ENCODE measurements around the gene ZNF414.

Gene ZNF414

DNA sequence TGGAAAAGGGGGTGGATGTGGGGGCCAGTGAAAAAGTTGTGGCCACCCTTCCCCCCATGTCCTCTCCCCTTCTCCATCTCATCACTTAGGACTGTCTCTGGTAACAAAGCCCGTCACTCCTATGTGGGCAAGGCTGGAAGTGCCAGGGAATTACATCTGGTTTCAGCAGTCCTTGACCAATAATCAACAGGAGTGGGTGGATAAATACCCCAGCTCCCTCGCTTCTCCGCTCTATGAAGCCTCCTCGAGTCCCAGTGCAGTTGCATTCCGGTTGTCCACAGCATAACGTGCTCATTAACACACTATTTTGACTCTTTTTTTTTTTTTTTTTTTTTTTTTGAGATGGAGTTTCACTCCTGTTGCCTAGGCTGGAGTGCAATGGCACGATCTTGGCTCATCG is 31.8 kb upstream of the ZNF414 start:
- Histone ChIP-seq H3F3A (ENCODE audit: insufficient read depth, low read length) (no peaks in the 10 kb centered on the region), H3K9ac (ENCODE audit: low read length) (no peak overlapping the region)
- TF ChIP-seq, protein P1, sequence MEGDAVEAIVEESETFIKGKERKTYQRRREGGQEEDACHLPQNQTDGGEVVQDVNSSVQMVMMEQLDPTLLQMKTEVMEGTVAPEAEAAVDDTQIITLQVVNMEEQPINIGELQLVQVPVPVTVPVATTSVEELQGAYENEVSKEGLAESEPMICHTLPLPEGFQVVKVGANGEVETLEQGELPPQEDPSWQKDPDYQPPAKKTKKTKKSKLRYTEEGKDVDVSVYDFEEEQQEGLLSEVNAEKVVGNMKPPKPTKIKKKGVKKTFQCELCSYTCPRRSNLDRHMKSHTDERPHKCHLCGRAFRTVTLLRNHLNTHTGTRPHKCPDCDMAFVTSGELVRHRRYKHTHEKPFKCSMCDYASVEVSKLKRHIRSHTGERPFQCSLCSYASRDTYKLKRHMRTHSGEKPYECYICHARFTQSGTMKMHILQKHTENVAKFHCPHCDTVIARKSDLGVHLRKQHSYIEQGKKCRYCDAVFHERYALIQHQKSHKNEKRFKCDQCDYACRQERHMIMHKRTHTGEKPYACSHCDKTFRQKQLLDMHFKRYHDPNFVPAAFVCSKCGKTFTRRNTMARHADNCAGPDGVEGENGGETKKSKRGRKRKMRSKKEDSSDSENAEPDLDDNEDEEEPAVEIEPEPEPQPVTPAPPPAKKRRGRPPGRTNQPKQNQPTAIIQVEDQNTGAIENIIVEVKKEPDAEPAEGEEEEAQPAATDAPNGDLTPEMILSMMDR (IDR thresholded peaks at IDR 0.05; ENCODE audit: low read length): no peak
- TF ChIP-seq EZH2phosphoT487 (IDR thresholded peaks at IDR 0.05; ENCODE audit: low read length) (no peak), EZH2 (optimal IDR thresholded peaks at IDR 0.05; ENCODE audit: low read depth, low read length) (no peak)

DNA sequence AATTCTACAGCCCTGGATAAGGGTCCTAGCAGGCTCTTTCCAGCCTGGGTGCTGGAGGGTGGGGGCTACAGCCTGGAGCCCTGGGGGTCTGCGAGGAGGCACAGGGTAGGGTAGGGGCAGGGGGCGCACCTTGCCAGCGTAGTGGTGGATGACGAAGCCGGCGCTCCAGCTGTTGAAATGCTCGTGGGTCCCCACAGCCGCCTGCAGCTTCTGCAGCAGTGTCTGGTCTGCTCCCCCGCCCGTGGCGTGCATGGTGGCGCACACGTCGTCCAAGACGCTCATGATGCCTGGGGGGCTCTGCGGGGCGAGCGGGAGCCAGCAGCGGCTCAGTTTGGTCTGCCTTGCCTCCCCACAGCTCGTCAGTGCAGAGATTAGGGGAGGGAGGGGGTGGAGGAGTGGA is 30.2 kb upstream of the ZNF414 start:
- H3K9me3 ChIP-seq (replicated peaks; ENCODE audit: insufficient read depth, low read length): no peaks in the 10 kb centered on the region
- H3K4me1 ChIP-seq (ENCODE audit: low read length): no peaks in the 10 kb centered on the region
- no peak overlapping the region for H2AFZ ChIP-seq (ENCODE audit: low read length)
- H3K27me3 ChIP-seq (replicated peaks; ENCODE audit: insufficient read depth, low read length): peaks cover 70% of the 10 kb centered on the region
- no peaks in the 10 kb centered on the region for H4K20me1 ChIP-seq (ENCODE audit: insufficient read depth, low read length)
- H3K4me3 ChIP-seq (ENCODE audit: low read length): no peak overlapping the region
- TF ChIP-seq, protein P1 (IDR thresholded peaks at IDR 0.05; ENCODE audit: low read length): no peak
- TF ChIP-seq EZH2phosphoT487 (IDR thresholded peaks at IDR 0.05; ENCODE audit: low read length) (no peak), EZH2 (optimal IDR thresholded peaks at IDR 0.05; ENCODE audit: low read depth, low read length) (no peak)
- no peaks in the 10 kb centered on the region for H3K9me2 ChIP-seq (replicated peaks; ENCODE audit: insufficient read depth, low read length)
- no peak for DNase-seq
- no peaks in the 10 kb centered on the region for H3F3A ChIP-seq (ENCODE audit: insufficient read depth, low read length)
- no peak overlapping the region for H3K4me2 ChIP-seq (ENCODE audit: low read depth, low read length)
- no peak overlapping the region for H3K9ac ChIP-seq (ENCODE audit: low read length)
- H3K27ac ChIP-seq (ENCODE audit: low read length): no peak overlapping the region
- no peaks in the 10 kb centered on the region for H3K36me3 ChIP-seq (replicated peaks; ENCODE audit: insufficient read depth, low read length)
- H3K79me2 ChIP-seq (ENCODE audit: low read length): no peaks in the 10 kb centered on the region

More for the DNA sequence above, 31.8 kb upstream of the ZNF414 start:
- Histone ChIP-seq H2AFZ (ENCODE audit: low read length) (no peak overlapping the region), H3K9me3 (replicated peaks; ENCODE audit: insufficient read depth, low read length) (no peaks in the 10 kb centered on the region), H3K79me2 (ENCODE audit: low read length) (no peaks in the 10 kb centered on the region), H3K4me1 (ENCODE audit: low read length) (no peaks in the 10 kb centered on the region), H3K4me2 (ENCODE audit: low read depth, low read length) (no peak overlapping the region), H3K27me3 (replicated peaks; ENCODE audit: insufficient read depth, low read length) (peaks cover 70% of the 10 kb centered on the region), H3K27ac (ENCODE audit: low read length) (no peak overlapping the region), H4K20me1 (ENCODE audit: insufficient read depth, low read length) (no peaks in the 10 kb centered on the region), H3K4me3 (ENCODE audit: low read length) (no peak overlapping the region), H3K36me3 (replicated peaks; ENCODE audit: insufficient read depth, low read length) (no peaks in the 10 kb centered on the region), H3K9me2 (replicated peaks; ENCODE audit: insufficient read depth, low read length) (no peaks in the 10 kb centered on the region)
- DNase-seq: no peak

DNA sequence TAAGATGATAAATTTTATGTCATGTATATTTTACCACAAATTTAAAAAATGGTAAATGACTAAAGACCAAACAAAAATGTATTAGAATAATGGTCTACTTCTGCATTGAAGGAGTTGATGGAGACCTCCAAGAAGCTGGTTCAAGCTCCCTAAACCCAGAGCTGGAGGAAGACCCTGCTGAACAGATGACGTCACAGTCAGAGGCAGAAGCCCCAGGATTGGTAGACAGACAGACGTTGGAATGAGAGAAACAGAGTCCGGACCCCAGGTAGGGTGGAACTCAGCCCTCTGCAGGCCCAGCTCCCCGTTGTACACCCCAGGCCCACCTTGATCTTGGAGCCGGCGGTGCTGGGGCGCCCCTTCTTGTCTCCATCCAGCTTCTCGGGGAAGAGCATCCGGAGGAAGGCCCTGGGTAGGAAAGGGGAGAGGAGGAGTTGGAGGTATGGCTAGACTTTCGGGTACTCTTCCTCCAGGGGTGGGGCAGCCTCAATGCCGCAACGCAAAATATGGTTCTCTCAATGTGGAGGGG is 25.7 kb upstream of the ZNF414 start:
- Histone ChIP-seq H3K27ac (ENCODE audit: low read length) (no peak overlapping the region), H3K9ac (ENCODE audit: low read length) (no peak overlapping the region), H3K9me3 (replicated peaks; ENCODE audit: insufficient read depth, low read length) (no peaks in the 10 kb centered on the region), H3K4me3 (ENCODE audit: low read length) (no peak overlapping the region), H3K4me2 (ENCODE audit: low read depth, low read length) (no peak overlapping the region), H2AFZ (ENCODE audit: low read length) (no peak overlapping the region), H3K36me3 (replicated peaks; ENCODE audit: insufficient read depth, low read length) (no peaks in the 10 kb centered on the region), H3F3A (ENCODE audit: insufficient read depth, low read length) (no peaks in the 10 kb centered on the region), H4K20me1 (ENCODE audit: insufficient read depth, low read length) (no peaks in the 10 kb centered on the region), H3K79me2 (ENCODE audit: low read length) (no peaks in the 10 kb centered on the region), H3K27me3 (replicated peaks; ENCODE audit: insufficient read depth, low read length) (peaks cover 64% of the 10 kb centered on the region), H3K9me2 (replicated peaks; ENCODE audit: insufficient read depth, low read length) (no peaks in the 10 kb centered on the region), H3K4me1 (ENCODE audit: low read length) (no peaks in the 10 kb centered on the region)
- DNase-seq: no peak
- no peak for TF ChIP-seq EZH2phosphoT487 (IDR thresholded peaks at IDR 0.05; ENCODE audit: low read length)
- TF ChIP-seq, protein P1 (IDR thresholded peaks at IDR 0.05; ENCODE audit: low read length): no peak

Data from MM.1S (cell line).